Activated T-cell treated with anti-CD3 and anti-CD28 coated beads for 48 hours (primary cell): Measurements from ENCODE around the gene TMEM132E.

ENCODE experiments used
- DNase-seq: peaks from one replicate; pipeline ENCODE4 v3.0.0-alpha.2; 2020; ENCODE audit warnings: low read depth

The TMEM132E gene

GRCh38 chr17:34568953-34569352 is 10.4 kb upstream of the TMEM132E start:
- no peak for DNase-seq

- no peak for DNase-seq
These were observed 9.8 kb upstream of the TMEM132E start for GRCh38 chr17:34569591-34569990.

- DNase-seq: no peak
These were observed 8.9 kb upstream of the TMEM132E start for GRCh38 chr17:34570506-34570905.

GRCh38 chr17:34571428-34572130 is 7.8 kb upstream of the TMEM132E start:
- DNase-seq: no peak

- no peak for DNase-seq
These were observed 6.9 kb upstream of the TMEM132E start for GRCh38 chr17:34572483-34572882.

GRCh38 chr17:34575182-34575581 is 4.2 kb upstream of the TMEM132E start:
- no peak for DNase-seq

- DNase-seq: no peak
These were observed 1.4 kb upstream of the TMEM132E start for GRCh38 chr17:34578016-34578415.

GRCh38 chr17:34578656-34579016 is 746 bp upstream of the TMEM132E start:
- no peak for DNase-seq

GRCh38 chr17:34579979-34580684 is 750 bp downstream of the TMEM132E start:
- DNase-seq: no peak

GRCh38 chr17:34580685-34581445 is 1.5 kb downstream of the TMEM132E start:
- DNase-seq: no peak

GRCh38 chr17:34581446-34582184 is 2.2 kb downstream of the TMEM132E start:
- DNase-seq: no peak

- DNase-seq: no peak
These were observed 3.0 kb downstream of the TMEM132E start for GRCh38 chr17:34582185-34582900.

- DNase-seq: no peak
These were observed 3.5 kb downstream of the TMEM132E start for GRCh38 chr17:34582901-34583245.

- no peak for DNase-seq
These were observed 5.5 kb downstream of the TMEM132E start for GRCh38 chr17:34584805-34585416.

GRCh38 chr17:34586346-34586846 is 7.0 kb downstream of the TMEM132E start:
- DNase-seq: no peak

GRCh38 chr17:34588266-34588665 is 8.9 kb downstream of the TMEM132E start:
- no peak for DNase-seq

GRCh38 chr17:34589120-34589965 is 10.0 kb downstream of the TMEM132E start:
- DNase-seq: no peak

- no peak for DNase-seq
These were observed 12.6 kb downstream of the TMEM132E start for GRCh38 chr17:34592002-34592401.

GRCh38 chr17:34596920-34597319 is 17.5 kb downstream of the TMEM132E start:
- no peak for DNase-seq

GRCh38 chr17:34598161-34598776 is 18.9 kb downstream of the TMEM132E start:
- DNase-seq: no peak
